HL-60/S4 treated with phorbol 12-myristate 13-acetate at 8.2 ng/mL for 4 days and 3 days (cell line): ENCODE data around the gene TBPL1.

Experiments used
- in situ Hi-C: fragments of 300-500 bp; cut with MboI; formaldehyde crosslinking; loops from 2 replicates; pipeline ENCODE4 v1.15.0; 2022; ENCODE audit warnings: low sequenced_read_pairs

TBPL1 gene

GRCh38 chr6:133969921-133970295 is 16.9 kb downstream of the TBPL1 start:
- in situ Hi-C loops: loop anchor here (10.0 kb wide), 1 partner anchor 95 kb away; no protein-coding TSS in a partner anchor

- in situ Hi-C loops: loop anchor here (10.0 kb wide), 1 partner anchor 93 kb away; no protein-coding TSS in a partner anchor
Observed at GRCh38 chr6:133971861-133972260, 18.8 kb downstream of the TBPL1 start.

- in situ Hi-C loops: loop anchor here (10.0 kb wide), 1 partner anchor 92 kb away; no protein-coding TSS in a partner anchor
Observed at GRCh38 chr6:133972388-133972787, 19.4 kb downstream of the TBPL1 start.

GRCh38 chr6:133973109-133973971 is 20.3 kb downstream of the TBPL1 start:
- in situ Hi-C loops: loop anchor here (10.0 kb wide), 1 partner anchor 91 kb away; no protein-coding TSS in a partner anchor

- in situ Hi-C loops: loop anchor here (10.0 kb wide), 1 partner anchor 87 kb away; no protein-coding TSS in a partner anchor
Observed at GRCh38 chr6:133977983-133978895, 25.2 kb downstream of the TBPL1 start.

GRCh38 chr6:133978896-133979240 is 25.8 kb downstream of the TBPL1 start:
- in situ Hi-C loops: loop anchor here (10.0 kb wide), 1 partner anchor 86 kb away; no protein-coding TSS in a partner anchor

GRCh38 chr6:133979269-133979963 is 26.4 kb downstream of the TBPL1 start:
- in situ Hi-C loops: loop anchor here (10.0 kb wide), 1 partner anchor 85 kb away; no protein-coding TSS in a partner anchor

- in situ Hi-C loops: no loop called here
Observed at GRCh38 chr6:133980168-133980567, 27.1 kb downstream of the TBPL1 start.

GRCh38 chr6:133983099-133983939 is 30.3 kb downstream of the TBPL1 start:
- in situ Hi-C loops: no loop called here

GRCh38 chr6:133985970-133986369 is 32.9 kb downstream of the TBPL1 start:
- in situ Hi-C loops: no loop called here

- in situ Hi-C loops: no loop called here
Observed at GRCh38 chr6:133986942-133987341, 33.9 kb downstream of the TBPL1 start.

- in situ Hi-C loops: no loop called here
Observed at GRCh38 chr6:133989525-133989924, 36.5 kb downstream of the TBPL1 start.

GRCh38 chr6:133990321-133990720 is 37.3 kb downstream of the TBPL1 start:
- in situ Hi-C loops: no loop called here

- in situ Hi-C loops: no loop called here
Observed at GRCh38 chr6:133991096-133991593, 38.1 kb downstream of the TBPL1 start.

GRCh38 chr6:133992992-133993680 is 40.1 kb downstream of the TBPL1 start:
- in situ Hi-C loops: no loop called here

GRCh38 chr6:133995296-133995695 is 42.3 kb downstream of the TBPL1 start:
- in situ Hi-C loops: no loop called here

- in situ Hi-C loops: no loop called here
Observed at GRCh38 chr6:133995758-133996157, 42.7 kb downstream of the TBPL1 start.

- in situ Hi-C loops: no loop called here
Observed at GRCh38 chr6:133997267-133997666, 44.2 kb downstream of the TBPL1 start.

GRCh38 chr6:133999305-133999704 is 46.3 kb downstream of the TBPL1 start:
- in situ Hi-C loops: no loop called here
